NCI-H460 (cell line): ENCODE data around the gene OR2A42. TPM values are rescaled to one million over a fixed set of nuclear protein-coding genes. Genes with fewer than 3 reads are reported as not detected.
"Not testable (repeated sequence)": the region's sequence is repeated elsewhere in the genome, so short reads cannot be mapped to it uniquely, and the experiment has no call there.

ENCODE experiments used
- DNase-seq: peaks from one replicate; pipeline ENCODE4 v3.0.0-alpha.2; 2016; ENCODE audit warnings: low read depth; ENCODE audit errors: extremely low read depth
- polyA plus RNA-seq: library from polyadenylated mRNA; depleted of rRNA; stranded (reverse); fragments of >200 nt; gene quantifications from 2 replicates; pipeline ENCODE4 v1.2.3, GENCODE V29; 2014; cell fraction: nucleus; rRNA removed
- total RNA-seq: library from RNA; depleted of rRNA; stranded (reverse); fragments of >200 nt; shearing (Covaris generic); gene quantifications from 2 replicates; pipeline ENCODE4 v1.2.3, GENCODE V29; 2014; rRNA removed

OR2A42 gene, protein sequence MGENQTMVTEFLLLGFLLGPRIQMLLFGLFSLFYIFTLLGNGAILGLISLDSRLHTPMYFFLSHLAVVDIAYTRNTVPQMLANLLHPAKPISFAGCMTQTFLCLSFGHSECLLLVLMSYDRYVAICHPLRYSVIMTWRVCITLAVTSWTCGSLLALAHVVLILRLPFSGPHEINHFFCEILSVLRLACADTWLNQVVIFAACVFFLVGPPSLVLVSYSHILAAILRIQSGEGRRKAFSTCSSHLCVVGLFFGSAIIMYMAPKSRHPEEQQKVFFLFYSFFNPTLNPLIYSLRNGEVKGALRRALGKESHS
- not detected in 2 replicates for total RNA-seq
- polyA plus RNA-seq, result not detected in 2 replicates

DNA sequence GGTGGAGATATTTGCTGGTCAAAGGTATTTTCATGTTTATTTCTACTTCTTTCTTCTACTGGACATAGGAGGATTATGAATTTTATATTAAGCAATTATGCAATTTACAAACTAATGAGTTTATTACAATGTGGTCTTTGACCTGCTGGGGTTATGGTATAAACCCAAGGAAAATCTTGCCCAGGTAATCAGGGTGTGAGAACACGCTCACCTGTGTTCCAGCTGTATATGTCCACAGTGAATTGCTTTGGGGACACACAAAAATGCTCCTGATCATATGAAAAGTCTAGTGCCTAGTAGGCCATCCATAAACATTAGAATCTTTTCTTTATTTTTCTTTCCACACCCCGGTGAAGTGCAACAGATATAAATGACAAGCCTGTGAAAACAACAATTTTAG lies at the start of gene OR2A42:
Gene OR2A42 (minus strand): TSS at position 241 of the 400 bp plus-strand sequence. CDS start 6,762 bp downstream, outside the sequence.
- not testable (repeated sequence) for DNase-seq

DNA sequence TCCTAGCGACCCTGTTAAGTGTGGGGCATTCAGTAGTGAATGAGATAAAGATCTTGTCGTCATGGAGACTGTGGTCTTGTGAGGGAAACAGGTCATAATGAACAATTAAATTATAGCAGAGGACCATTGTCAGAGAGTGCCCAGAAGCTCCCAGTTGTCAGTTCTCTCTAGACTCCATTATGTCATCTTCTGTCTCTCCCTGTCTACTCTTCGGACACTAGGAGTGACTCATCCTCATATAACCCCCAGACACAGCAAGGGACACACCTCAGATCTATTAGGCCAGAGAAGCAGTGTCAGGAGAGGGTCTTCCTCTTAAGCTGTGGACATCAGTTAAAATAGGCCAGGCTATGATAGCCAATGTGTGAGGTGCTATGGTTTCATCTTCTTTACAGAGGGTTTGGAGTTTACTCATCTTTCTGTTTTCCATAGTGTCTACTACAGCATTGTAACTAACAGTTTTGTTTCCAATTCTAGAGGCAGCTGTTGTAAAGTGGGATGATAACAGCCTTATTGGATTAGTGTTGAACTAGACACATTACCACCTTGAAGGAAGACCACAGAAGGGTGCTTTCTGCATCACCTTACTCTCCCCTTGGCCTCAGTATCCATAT lies 47.9 kb upstream of the OR2A42 start:
- not testable (repeated sequence) for DNase-seq

DNA sequence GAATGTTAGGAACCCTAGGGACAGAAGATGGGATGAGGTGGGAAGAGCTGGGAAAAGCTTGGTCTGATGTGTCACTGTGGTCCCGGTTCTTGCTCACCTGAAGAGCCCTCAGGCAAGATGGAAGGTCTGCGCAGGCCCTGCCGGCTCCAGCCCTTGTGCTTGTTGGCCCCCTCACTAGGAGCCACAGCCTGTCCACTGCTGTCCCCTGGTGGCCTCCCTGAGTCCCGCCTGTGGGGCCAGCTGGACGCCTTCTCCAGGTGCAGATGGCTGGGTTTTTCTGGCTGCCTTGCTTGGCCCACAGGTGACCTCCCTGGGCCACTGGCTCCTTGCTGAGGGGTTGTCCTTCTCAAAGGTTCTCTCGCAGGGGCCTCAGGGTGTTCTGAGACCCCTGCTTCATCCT lies 44.3 kb upstream of the OR2A42 start:
- not testable (repeated sequence) for DNase-seq

DNA sequence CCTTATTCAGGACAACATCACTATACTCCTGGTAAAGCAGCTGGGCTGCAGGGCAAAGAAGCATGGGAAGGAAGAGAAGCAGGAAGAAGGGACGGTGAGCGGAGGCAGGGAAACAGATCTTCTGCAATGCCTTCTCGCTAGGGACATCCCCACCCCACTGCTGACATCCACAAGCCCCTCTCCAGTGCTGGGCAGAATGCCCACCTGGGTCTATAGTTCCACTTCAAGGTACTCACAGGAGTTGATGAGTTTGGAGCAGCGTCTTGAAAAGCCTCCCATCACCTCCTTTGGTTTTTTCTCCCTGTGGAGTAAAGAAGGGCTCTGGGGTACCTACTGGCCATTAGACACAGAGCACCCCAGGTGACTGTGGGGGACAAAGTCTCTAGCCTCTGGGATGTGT lies 43.1 kb upstream of the OR2A42 start:
- not testable (repeated sequence) for DNase-seq

DNA sequence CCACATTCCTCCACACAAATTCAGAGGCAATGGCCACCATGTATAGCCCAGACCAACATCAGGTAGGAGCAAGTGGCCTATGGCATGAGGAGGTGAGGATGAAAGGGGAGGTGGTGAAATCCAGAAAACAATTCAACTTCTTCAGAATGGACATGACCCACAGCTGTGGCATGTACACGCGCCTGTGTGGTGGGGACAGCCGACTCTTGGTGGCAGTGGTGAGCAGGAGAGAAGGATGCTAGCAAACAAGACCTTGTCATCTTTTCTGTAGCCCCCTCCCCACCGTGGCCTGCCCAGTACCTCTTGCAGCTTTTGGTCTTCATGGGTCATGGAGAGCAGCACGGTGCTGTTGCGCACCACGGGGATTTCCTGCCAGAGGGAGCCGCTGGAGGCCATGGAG lies 42.6 kb upstream of the OR2A42 start:
- not testable (repeated sequence) for DNase-seq

DNA sequence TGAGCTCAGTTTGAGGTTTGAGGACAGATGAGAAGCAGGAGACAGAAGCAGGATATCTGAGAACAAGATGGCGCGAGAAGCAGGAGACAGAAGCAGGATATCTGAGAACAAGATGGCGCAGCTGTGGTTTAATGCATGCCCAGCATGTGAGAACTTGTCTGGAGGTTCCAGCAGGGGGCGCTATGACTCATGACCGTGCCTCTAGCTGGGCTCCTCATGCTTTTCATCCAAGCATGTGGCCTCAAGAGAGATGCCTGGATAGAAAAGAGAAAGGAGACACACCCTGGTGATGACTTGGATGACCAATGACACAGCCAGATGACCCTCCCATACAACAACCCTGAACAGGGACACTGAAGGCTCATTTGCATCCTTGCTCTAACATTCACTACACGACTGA lies 40.6 kb upstream of the OR2A42 start:
- not testable (repeated sequence) for DNase-seq

DNA sequence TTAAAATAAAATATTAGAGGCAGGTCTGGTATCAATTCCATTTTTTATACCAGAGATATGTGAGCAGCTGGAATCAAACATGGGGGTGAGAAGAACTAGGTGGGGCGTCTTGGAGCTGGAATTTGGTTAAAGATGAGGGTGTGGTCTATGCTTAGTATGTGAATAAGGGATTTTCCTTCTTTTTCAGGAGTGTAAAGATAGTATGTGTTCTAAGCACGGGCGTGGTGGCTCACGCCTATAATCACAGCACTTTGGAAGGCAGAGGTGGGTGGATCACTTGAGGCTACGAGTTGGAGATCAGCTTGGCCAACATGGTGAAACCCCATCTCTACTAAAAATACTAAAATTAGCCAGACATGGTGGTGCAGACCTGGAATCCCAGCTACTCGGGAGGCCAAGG lies 35.9 kb upstream of the OR2A42 start:
- not testable (repeated sequence) for DNase-seq

DNA sequence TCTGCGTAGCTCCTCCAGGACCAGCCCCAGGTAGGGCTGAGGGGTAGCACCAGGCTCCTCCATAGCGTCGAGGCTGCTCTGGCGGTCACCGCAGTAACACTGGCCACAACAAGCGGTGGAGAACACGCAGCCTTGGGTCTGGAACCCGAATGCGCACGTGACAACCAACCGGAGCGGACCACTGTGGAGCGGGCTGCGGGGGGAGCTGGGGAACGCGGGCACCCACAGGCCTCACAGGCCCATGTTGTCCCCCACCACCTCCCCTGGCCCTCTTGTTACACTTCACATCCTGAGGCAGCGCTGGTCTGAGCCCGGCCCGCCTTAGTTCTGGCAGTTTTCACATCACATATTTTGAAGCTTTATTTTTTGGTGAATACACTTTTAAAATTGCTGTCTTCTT lies 29.8 kb upstream of the OR2A42 start, which contains the start of gene CTAGE8:
Gene CTAGE8 (minus strand): TSS at position 101 of the 400 bp plus-strand sequence. CDS start 38 bp downstream, at position 63.
- DNase-seq, result not testable (repeated sequence)

DNA sequence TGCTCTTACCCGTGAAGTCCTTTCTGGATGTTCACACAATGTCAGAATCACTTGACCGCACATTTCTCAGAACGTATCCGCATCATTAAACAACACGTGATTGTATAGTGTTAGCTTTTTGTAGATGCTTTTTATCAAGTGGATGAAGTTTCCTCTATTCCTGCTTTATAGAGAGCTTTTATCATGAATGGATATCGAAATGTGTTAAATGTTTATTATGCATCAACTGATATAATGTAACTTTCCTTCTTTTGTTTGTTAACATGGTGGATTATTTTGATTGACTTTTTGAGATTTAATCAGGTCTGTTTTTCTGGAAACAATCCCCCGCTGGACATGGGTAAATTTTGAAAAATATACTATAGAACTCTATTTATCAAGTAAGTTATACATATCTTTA lies 25.3 kb upstream of the OR2A42 start, which contains the start of gene OR2A7:
Gene OR2A7 (minus strand): TSS at position 101 of the 400 bp plus-strand sequence. CDS start 5,164 bp downstream, outside the sequence.
- not testable (repeated sequence) for DNase-seq

DNA sequence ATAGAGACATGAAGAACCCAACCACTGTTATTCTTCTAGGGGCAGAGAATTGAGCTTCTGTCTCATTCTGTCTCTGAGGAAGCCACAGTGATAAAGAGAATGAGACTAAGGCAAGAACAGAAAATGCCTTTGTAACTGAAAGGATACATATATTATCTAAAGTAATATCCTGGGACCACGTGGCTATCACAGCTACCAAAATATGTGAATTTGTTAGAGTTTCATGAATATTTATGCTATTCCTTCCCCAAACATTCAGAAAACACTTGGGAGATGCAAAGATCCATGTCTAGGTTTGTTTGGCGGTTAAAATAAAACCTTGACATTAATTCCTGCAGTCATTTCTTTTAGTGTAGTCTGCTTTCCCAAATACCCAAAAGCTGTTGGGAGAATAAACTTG lies 22.7 kb upstream of the OR2A42 start:
- DNase-seq, result not testable (repeated sequence)

DNA sequence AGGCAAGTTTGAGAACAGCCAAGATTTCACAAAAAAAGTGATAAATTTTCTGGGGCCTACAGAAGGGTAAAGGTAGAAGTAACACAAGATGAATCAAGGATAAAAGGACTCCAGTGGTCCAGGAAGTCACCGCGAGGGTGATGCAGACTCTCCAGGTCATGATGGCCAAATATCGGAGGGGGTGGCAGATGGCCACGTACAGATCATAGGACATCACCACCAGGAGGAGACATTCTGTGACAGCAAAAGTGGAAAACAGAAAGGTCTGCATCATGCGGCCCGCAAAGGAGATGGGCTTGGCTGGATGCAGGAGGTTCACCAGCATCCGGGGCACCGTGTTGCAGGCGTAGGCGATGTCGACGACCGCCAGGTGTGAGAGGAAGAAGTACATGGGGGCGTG lies 19.7 kb upstream of the OR2A42 start:
- not testable (repeated sequence) for DNase-seq

DNA sequence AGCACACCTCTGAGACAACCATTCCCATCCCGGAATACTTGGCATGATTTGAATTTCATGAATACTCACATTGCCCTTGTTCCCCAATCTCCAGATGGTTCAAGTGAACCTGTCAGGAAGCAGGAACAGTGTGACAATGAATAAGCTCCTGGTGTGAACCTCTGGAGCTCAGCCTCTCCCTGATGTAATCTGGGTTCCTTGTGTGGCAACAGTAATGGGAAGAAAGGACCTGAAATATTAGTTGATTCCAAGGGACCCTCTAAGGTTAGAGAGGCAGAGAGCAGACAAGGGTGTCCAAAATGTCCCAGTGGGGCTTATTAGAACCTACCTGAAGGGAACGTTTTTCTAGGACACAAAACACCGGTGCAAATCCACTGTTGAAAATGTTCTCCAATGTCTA lies 16.7 kb upstream of the OR2A42 start:
- DNase-seq, result no peak

DNA sequence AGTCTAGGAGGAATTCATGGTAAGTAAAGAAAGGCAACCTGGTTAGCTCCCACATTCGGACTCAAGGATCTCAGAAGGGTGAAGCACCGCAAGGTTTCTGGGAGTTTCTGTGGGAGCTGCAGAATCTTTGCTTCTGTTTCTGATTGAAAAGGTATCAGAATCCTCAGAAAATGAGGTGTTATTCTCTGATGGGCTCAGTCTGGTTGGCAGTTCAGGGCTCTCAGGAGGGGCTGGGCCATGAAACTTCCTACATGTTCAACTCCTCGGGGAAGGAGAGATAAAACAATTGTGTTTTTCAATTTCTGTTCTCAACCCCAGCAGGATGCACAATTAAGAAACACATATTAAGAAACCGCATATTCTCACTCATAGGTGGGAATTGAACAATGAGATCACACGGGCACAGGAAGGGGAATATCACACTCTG lies 16.1 kb upstream of the OR2A42 start:
- DNase-seq, result no peak

DNA sequence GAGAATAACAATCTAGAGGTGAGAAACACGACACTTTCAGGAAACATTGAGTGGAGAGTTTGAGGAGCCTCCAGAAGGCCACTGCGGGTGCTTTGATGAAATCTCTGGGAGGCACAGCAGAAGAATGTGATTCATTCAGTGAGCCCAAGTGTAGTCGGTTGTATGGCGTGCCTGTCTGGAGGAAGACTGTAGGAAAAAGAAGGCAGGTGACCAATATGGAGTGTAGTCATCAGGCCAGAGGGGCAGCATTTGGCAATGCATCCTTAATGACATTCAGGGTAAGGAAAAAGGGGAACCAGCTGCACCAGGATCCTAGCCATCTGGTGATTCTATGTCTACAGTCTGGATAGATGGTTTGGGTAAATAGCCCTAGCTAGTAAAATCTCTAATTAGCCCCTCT lies 12.9 kb upstream of the OR2A42 start:
- not testable (repeated sequence) for DNase-seq

DNA sequence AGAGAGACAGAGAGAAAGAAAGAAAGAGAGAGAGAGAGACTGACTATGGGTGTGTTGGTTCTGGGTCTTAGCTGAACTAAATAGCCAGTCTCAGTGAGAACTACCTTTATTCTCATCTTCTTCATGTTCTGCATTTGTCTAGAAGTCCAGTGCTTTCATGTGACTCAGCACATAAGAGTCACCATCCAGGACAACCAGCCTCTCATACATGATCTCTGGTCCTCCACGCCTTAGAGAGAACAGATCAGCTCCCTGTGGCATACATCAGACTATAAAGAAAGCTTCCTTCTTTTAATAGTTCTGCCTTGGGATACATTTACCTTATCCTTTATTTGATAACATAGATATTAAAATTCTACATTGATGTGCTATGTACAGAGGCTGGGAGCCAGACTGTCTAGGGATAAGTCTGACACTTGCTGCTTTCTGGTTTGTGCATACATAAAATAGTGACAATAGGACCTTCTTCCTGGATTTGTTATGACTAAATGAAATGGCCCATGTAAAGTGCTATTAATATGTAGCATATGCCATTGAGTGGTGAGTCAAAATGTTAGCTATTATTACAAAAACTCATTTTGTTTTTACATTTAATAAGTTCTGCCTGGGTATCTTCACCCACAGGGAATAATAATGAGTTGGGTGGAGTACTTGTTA lies 8.4 kb upstream of the OR2A42 start:
- DNase-seq, result not testable (repeated sequence)

DNA sequence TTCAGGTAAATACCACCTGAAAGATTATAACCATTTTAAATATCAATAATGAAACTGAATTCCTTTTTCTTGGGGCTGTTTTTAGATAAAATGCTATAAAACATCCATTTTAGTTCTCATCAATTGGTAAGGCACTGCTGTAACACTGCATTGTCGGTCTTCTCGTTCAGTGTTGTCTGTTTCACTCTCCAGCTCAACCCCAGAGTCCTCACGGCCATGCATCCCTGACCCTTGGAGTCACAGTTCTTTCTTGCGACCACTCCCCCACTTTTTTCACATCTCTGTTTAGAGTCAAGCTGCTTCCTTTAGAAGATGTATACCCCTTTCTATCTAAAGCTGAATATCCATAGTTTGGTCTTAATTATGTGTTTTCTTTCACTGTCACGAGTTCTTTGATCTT lies 7.6 kb upstream of the OR2A42 start:
- not testable (repeated sequence) for DNase-seq

DNA sequence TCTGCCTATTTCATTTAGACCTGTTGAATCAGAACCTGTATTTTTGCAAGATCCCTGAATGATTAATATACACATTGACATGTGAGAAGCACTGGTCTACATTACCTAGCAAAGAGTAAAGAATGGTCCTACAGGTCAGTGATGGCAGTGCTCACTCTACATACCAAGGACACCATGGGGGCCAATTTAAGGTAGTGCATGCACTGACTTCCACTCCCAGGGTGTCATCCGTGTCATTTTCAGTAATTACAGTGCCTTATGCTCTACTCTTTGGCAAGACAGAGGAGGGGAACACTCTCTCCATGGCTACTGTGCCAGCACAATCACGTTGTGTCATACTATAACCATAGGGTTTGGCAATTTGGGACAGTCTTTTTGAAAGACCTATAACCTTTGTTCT lies 6.0 kb upstream of the OR2A42 start:
- not testable (repeated sequence) for DNase-seq

DNA sequence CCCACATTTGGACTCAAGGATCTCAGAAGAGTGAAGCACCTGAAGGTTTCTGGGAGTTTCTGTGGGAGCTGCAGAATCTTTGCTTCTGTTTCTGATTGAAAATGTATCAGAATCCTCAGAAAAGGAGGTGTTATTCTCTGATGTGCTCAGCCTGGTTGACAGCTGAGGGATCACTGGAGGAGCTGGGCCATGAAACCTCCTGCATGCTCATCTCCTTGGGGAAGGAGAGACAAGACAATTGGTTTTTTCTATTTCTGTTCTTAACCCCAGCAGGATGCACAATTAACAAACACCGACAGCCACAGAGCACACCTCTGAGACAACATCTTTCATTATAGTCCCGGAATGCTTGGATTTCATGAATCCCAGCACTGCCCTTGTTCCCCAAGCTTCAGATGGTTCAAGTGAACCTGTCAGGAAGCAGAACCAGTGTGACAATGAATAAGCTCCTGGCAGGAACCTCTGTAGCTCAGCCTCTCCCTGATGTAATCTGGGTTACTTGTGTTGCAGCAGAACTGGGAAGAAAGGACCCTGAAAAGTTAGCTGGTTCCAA lies 799 bp downstream of the OR2A42 start:
- not testable (repeated sequence) for DNase-seq

DNA sequence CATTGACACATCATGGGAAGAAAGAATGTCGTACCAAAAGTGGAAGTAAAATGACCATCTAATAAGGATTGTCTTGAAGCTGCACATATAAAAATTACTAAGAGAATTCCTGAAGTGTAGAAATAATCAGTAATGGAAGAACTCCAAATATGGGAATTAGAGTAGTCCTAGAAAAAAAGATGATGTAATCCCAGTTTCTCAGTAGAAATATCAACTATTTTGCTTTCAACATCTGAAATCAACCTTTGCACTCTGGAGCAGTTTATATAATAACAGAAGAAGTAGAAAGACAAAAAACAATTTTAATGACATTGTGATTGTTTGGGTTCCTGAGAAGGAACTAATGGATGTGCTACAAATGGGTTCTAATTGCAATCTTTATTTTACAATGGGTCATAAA lies 6.4 kb downstream of the OR2A42 start:
- DNase-seq, result not testable (repeated sequence)

DNA sequence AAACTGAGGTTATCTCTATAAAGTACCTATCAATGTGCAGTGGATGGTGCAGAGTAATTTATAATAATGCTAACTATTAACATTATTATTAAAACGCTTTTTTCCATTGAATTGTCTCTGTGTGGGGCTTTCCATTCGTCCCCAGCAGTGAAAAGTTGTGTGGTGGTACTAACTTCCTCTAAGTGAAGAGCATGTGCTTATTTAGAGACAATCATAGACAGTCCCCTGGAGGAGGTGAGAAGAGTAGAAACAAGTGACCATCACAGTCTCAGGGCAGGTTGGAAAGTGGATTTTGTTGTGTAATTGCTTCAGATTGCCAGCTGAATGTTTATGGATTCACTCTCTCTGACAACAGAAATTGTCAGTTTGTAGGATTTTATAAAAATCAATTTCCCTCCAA lies 8.4 kb downstream of the OR2A42 start:
- not testable (repeated sequence) for DNase-seq

DNA sequence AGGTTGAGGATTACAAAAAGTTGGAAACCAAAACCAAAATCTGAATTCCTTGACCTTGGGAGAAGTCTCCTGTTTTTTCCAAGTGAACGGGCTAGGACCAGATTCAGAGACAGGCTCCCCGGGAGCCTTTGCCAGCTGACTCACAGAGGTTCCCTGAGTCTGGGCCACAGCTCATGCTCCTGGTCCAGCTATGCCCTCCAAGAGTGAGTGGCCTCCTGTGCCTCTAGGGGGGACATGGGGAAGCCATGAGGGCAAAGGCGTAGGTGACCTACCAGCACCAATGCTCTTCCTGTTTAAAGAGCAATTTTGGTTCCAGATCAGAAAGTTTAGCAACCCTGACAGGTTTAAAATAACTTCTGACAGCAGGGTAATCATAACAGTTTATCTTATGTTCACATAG lies 10.6 kb downstream of the OR2A42 start:
- DNase-seq, result not testable (repeated sequence)
